ENCODE measurements around the gene PDX1. TPM values are rescaled to one million over a fixed set of nuclear protein-coding genes. Genes with fewer than 3 reads are reported as not detected.
A peak's percentile ranks its signal among the peaks of the same experiment; 100 is the strongest.

Gene PDX1
- total and polyA plus RNA-seq, 2 of the 13 experiments (the other 11 are each of a cell fraction or from before 2014, with no cell fraction given) = 0.07 TPM; not detected in 1

DNA sequence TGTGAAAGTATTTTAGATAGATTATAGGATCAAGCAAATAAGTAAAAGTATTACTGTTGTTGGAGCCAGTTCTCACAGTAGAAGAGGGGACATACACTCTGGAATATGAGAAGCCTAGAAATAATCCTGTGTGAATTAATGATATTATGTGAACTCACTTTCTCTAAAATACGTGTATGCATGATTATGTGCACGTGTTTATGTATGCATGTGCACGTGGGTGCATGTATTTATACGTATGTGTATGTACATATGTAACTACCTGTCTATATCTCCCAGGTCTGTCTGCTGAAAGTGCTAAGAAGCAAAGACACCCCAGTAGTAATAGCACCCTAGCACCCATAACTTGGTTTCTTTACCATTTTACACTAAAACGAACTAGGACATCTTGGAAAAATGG lies 41.5 kb upstream of the PDX1 start:
- H3K27me3 ChIP-seq (ENCODE audit: control insufficient read depth in 1 of 2, insufficient read depth in 2 of 2, low read length in 2 of 2) = no peaks in the 10 kb centered on the region
- 8% methylated on average over 5 of the region's 5 CpGs for WGBS (ENCODE audit: low lambda C conversion rate)

DNA sequence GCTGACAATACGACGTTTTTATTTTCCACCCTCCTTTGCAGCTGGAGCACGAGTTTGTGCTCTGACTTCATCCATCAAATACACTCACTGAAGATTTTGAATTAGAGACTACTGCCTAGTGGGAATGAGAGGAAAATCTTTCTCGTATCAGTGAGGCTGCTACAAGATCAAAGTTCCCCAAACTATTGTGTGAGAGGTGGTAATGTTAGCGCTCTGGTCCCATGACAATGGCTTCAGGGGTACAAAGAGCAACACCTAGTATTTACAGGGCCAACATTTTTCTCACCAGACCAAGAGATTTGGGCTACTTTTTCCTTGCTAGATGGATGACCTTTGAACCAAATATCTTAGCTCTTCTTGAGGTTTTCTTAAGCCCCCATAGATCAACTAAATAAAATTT lies 30.3 kb upstream of the PDX1 start:
- Histone ChIP-seq H3K27ac (ENCODE audit: extremely low read length, insufficient read depth, low read length) (no peak overlapping the region), H3K36me3 (replicated peaks in 1 of 2; ENCODE audit: control insufficient read depth in 1 of 2, insufficient read depth in 2 of 2, low read length in 2 of 2) (no peaks in the 10 kb centered on the region), H3K4me1 (ENCODE audit: insufficient read depth, low read length) (no peaks in the 10 kb centered on the region), H3K79me2 (ENCODE audit: insufficient read depth, low read length) (no peaks in the 10 kb centered on the region), H3K4me2 (ENCODE audit: low read depth, low read length) (no peak overlapping the region), H3K27me3 (ENCODE audit: control insufficient read depth in 1 of 2, insufficient read depth in 2 of 2, low read length in 2 of 2) (0 out of 5 replicates have a peak, but pooled peaks cover 0 to 2% of the 10 kb centered on the region in 2 experiments), H3K9ac (ENCODE audit: insufficient read depth, low read depth, low read length) (no peak overlapping the region), H2AFZ (ENCODE audit: low read length) (no peak overlapping the region), H3K4me3 (replicated peaks in 1 of 3; ENCODE audit: insufficient read depth in 1 of 3, low read depth in 2 of 3, low read length in 3 of 3) (no peak overlapping the region), H3K9me3 (ENCODE audit: low read length) (no peaks in the 10 kb centered on the region), H4K20me1 (ENCODE audit: insufficient read depth, low read length) (no peaks in the 10 kb centered on the region)
- intact Hi-C loops (cut with micrococcal nuclease; ENCODE audit: unreplicated experiment) = no loop called here
- under 1% methylated on average over 5 of the region's 5 CpGs for WGBS (ENCODE audit: low lambda C conversion rate)
- ChIA-PET CTCF (ENCODE audit: low intra/inter-chr PET ratio, low total read pairs) (no interaction called here), POLR2A (no interaction called here)
- DNase-seq (ENCODE audit: low spot score) = no peak
- BruUV-seq (replicated peaks) = no TSS peak
- in situ Hi-C loops (cut with HindIII; ENCODE audit: extremely low pct_ligation_motif_present, low pct_unique_long_range_greater_than_20kb) = no loop called here
- FAIRE-seq = no peak
- ATAC-seq = no peak
- TF ChIP-seq NKX3-1 (CRISPR knock-in tag; IDR thresholded peaks at IDR 0.05) (no peak), ZNF619 (CRISPR knock-in tag; IDR thresholded peaks at IDR 0.05) (no peak), THAP11 (CRISPR knock-in tag; IDR thresholded peaks at IDR 0.05) (no peak), ZNF773 (CRISPR knock-in tag; IDR thresholded peaks at IDR 0.05; ENCODE audit: borderline replicate concordance) (no peak), PHF5A (CRISPR knock-in tag; IDR thresholded peaks at IDR 0.05; ENCODE audit: low read depth, unreplicated experiment) (no peak), YEATS2 (CRISPR knock-in tag; IDR thresholded peaks at IDR 0.05; ENCODE audit: borderline replicate concordance) (no peak)
- TF ChIP-seq, protein P1, sequence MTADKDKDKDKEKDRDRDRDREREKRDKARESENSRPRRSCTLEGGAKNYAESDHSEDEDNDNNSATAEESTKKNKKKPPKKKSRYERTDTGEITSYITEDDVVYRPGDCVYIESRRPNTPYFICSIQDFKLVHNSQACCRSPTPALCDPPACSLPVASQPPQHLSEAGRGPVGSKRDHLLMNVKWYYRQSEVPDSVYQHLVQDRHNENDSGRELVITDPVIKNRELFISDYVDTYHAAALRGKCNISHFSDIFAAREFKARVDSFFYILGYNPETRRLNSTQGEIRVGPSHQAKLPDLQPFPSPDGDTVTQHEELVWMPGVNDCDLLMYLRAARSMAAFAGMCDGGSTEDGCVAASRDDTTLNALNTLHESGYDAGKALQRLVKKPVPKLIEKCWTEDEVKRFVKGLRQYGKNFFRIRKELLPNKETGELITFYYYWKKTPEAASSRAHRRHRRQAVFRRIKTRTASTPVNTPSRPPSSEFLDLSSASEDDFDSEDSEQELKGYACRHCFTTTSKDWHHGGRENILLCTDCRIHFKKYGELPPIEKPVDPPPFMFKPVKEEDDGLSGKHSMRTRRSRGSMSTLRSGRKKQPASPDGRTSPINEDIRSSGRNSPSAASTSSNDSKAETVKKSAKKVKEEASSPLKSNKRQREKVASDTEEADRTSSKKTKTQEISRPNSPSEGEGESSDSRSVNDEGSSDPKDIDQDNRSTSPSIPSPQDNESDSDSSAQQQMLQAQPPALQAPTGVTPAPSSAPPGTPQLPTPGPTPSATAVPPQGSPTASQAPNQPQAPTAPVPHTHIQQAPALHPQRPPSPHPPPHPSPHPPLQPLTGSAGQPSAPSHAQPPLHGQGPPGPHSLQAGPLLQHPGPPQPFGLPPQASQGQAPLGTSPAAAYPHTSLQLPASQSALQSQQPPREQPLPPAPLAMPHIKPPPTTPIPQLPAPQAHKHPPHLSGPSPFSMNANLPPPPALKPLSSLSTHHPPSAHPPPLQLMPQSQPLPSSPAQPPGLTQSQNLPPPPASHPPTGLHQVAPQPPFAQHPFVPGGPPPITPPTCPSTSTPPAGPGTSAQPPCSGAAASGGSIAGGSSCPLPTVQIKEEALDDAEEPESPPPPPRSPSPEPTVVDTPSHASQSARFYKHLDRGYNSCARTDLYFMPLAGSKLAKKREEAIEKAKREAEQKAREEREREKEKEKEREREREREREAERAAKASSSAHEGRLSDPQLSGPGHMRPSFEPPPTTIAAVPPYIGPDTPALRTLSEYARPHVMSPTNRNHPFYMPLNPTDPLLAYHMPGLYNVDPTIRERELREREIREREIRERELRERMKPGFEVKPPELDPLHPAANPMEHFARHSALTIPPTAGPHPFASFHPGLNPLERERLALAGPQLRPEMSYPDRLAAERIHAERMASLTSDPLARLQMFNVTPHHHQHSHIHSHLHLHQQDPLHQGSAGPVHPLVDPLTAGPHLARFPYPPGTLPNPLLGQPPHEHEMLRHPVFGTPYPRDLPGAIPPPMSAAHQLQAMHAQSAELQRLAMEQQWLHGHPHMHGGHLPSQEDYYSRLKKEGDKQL (CRISPR knock-in tag; IDR thresholded peaks at IDR 0.05; ENCODE audit: low read depth) = no peak

More for the DNA sequence above, 41.5 kb upstream of the PDX1 start:
- H4K20me1 ChIP-seq (ENCODE audit: insufficient read depth, low read length) = no peaks in the 10 kb centered on the region
- no peaks in the 10 kb centered on the region for H3K36me3 ChIP-seq (replicated peaks in 1 of 2; ENCODE audit: control insufficient read depth in 1 of 2, insufficient read depth in 2 of 2, low read length in 2 of 2)
- H3K27ac ChIP-seq (ENCODE audit: extremely low read length, insufficient read depth, low read length) = no peak overlapping the region
- no peak overlapping the region for H3K9ac ChIP-seq (ENCODE audit: insufficient read depth, low read depth, low read length)
- CTCF ChIA-PET (ENCODE audit: low intra/inter-chr PET ratio, low total read pairs) = no interaction called here
- no TSS peak for BruUV-seq (replicated peaks)
- no peak for DNase-seq (ENCODE audit: low spot score)
- H3K9me3 ChIP-seq (ENCODE audit: low read length) = no peaks in the 10 kb centered on the region
- intact Hi-C loops (cut with micrococcal nuclease; ENCODE audit: unreplicated experiment) = no loop called here
- no peaks in the 10 kb centered on the region for H3K4me1 ChIP-seq (ENCODE audit: insufficient read depth, low read length)
- in situ Hi-C loops (cut with HindIII; ENCODE audit: extremely low pct_ligation_motif_present, low pct_unique_long_range_greater_than_20kb) = no loop called here
- TF ChIP-seq, protein P2, sequence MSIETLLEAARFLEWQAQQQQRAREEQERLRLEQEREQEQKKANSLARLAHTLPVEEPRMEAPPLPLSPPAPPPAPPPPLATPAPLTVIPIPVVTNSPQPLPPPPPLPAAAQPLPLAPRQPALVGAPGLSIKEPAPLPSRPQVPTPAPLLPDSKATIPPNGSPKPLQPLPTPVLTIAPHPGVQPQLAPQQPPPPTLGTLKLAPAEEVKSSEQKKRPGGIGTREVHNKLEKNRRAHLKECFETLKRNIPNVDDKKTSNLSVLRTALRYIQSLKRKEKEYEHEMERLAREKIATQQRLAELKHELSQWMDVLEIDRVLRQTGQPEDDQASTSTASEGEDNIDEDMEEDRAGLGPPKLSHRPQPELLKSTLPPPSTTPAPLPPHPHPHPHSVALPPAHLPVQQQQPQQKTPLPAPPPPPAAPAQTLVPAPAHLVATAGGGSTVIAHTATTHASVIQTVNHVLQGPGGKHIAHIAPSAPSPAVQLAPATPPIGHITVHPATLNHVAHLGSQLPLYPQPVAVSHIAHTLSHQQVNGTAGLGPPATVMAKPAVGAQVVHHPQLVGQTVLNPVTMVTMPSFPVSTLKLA (IDR thresholded peaks at IDR 0.05) = peak; percentile 95
- TF ChIP-seq HOXA3 (CRISPR knock-in tag; IDR thresholded peaks at IDR 0.05) (no peak), CHCHD3 (CRISPR knock-in tag; IDR thresholded peaks at IDR 0.05) (no peak)
- TF ChIP-seq, protein P3, sequence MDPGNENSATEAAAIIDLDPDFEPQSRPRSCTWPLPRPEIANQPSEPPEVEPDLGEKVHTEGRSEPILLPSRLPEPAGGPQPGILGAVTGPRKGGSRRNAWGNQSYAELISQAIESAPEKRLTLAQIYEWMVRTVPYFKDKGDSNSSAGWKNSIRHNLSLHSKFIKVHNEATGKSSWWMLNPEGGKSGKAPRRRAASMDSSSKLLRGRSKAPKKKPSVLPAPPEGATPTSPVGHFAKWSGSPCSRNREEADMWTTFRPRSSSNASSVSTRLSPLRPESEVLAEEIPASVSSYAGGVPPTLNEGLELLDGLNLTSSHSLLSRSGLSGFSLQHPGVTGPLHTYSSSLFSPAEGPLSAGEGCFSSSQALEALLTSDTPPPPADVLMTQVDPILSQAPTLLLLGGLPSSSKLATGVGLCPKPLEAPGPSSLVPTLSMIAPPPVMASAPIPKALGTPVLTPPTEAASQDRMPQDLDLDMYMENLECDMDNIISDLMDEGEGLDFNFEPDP (CRISPR knock-in tag; conservative IDR thresholded peaks at IDR 0.05) = no peak
- no peak overlapping the region for H3K4me3 ChIP-seq (replicated peaks in 1 of 3; ENCODE audit: insufficient read depth in 1 of 3, low read depth in 2 of 3, low read length in 3 of 3)
- no peaks in the 10 kb centered on the region for H3K79me2 ChIP-seq (ENCODE audit: insufficient read depth, low read length)
- ATAC-seq = no peak
- POLR2A ChIA-PET = no interaction called here
- no peak for FAIRE-seq
- no peak overlapping the region for H3K4me2 ChIP-seq (ENCODE audit: low read depth, low read length)
- no peak overlapping the region for H2AFZ ChIP-seq (ENCODE audit: low read length)
